Osteoblast (primary cell): ENCODE data around the gene SORCS1. TPM values are rescaled to one million over a fixed set of nuclear protein-coding genes. Genes with fewer than 3 reads are reported as not detected.

Experiments used
- DNase-seq: peaks from one replicate; pipeline ENCODE4 v3.0.0; 2011; ENCODE audit warnings: low spot score, mixed read lengths; ENCODE audit not compliant: insufficient read length; ENCODE audit errors: missing footprints
- H2AFZ ChIP-seq: 2 replicates; pipeline ENCODE4 v1.6.0; 2011; ENCODE audit warnings: mild to moderate bottlenecking, low read length
- H3K27ac ChIP-seq: 2 replicates; pipeline ENCODE4 v1.5.1; 2011; ENCODE audit warnings: mild to moderate bottlenecking, low read depth, low read length, moderate library complexity
- H3K27me3 ChIP-seq: 2 replicates; pipeline ENCODE4 v1.6.0; 2012; ENCODE audit warnings: mild to moderate bottlenecking, control low read depth, inconsistent platforms, low read length, moderate library complexity; ENCODE audit not compliant: insufficient read depth
- H3K36me3 ChIP-seq: 2 replicates; pipeline ENCODE4 v1.5.1; 2011; ENCODE audit warnings: mild to moderate bottlenecking, low read length, control low read depth, moderate library complexity; ENCODE audit not compliant: insufficient read depth
- H3K4me1 ChIP-seq: 2 replicates; pipeline ENCODE4 v1.5.1; 2011; ENCODE audit warnings: mild to moderate bottlenecking, low read length, control low read depth, moderate library complexity; ENCODE audit not compliant: insufficient read depth
- H3K4me2 ChIP-seq: 2 replicates; pipeline ENCODE4 v1.6.0; 2011; ENCODE audit warnings: mild to moderate bottlenecking, low read length; ENCODE audit not compliant: insufficient read depth
- H3K4me3 ChIP-seq: fragments of 200-600 bp; sonication (generic); 3 replicates; pipeline ENCODE4 v1.5.1; 2012; ENCODE audit warnings: mild to moderate bottlenecking, low read length, inconsistent platforms; ENCODE audit not compliant: insufficient read depth
- H3K79me2 ChIP-seq: 2 replicates; pipeline ENCODE4 v1.6.0; 2012; ENCODE audit warnings: mild to moderate bottlenecking, low read length, control low read depth, inconsistent platforms; ENCODE audit not compliant: insufficient read depth
- H3K9me3 ChIP-seq: 2 replicates; pipeline ENCODE4 v1.5.1; 2011; ENCODE audit warnings: low read depth, low read length, control low read depth
- H4K20me1 ChIP-seq: 2 replicates; pipeline ENCODE4 v1.6.0; 2012; ENCODE audit warnings: mild to moderate bottlenecking, low read length, control low read depth; ENCODE audit not compliant: insufficient read depth
- total RNA-seq: library from RNA; depleted of rRNA; stranded (reverse); fragments of >200 nt; gene quantifications from 2 replicates; pipeline ENCODE4 v1.2.3, GENCODE V29; 2012
- TF ChIP-seq, protein P1 (sequence below): IDR thresholded peaks from 2 replicates; pipeline ENCODE4 v1.5.1; 2011; ENCODE audit warnings: mild to moderate bottlenecking, low read depth, low read length, moderate library complexity; ENCODE audit errors: extremely low read depth

Gene SORCS1
- total RNA-seq, 1 donor: not detected

DNA sequence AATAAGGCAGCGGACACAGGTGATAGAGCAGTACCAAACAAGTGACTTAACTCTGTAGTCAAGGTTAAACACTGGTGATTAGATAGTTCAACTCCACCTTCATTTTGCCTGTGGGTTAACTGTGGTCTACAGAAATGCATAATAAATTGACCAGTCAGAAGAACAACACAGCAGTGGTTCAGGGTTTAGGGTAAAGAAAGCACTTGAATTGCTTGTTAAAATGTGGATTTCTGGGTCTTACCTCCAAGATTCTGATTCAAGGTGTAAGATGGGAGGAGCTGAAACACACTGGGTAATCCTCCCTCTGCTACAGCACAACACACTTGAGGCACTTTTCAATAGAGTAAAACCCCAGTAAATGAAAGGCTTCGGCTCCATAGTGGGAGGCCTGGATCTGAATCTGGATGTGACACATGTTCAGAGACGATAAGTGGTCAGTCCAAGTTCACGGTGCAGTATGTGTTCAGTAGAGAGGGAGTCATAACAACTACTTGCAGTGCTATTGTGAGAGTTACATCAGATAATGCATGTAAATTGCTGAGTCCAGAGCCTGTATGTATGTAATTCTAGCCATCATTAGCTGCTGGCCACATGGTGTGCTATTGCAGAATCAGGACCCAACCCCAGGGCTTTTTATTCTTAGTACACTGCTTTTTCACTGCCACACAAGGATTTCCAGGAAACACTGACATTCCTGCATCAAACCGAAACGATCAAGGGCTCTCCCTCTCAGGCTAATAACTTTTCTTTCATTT lies 141.7 kb downstream of the SORCS1 start:
- H3K9me3 ChIP-seq: no peaks in the 10 kb centered on the region
- no peaks in the 10 kb centered on the region for H3K36me3 ChIP-seq
- H4K20me1 ChIP-seq: no peaks in the 10 kb centered on the region
- no peaks in the 10 kb centered on the region for H3K79me2 ChIP-seq
- TF ChIP-seq, protein P1, sequence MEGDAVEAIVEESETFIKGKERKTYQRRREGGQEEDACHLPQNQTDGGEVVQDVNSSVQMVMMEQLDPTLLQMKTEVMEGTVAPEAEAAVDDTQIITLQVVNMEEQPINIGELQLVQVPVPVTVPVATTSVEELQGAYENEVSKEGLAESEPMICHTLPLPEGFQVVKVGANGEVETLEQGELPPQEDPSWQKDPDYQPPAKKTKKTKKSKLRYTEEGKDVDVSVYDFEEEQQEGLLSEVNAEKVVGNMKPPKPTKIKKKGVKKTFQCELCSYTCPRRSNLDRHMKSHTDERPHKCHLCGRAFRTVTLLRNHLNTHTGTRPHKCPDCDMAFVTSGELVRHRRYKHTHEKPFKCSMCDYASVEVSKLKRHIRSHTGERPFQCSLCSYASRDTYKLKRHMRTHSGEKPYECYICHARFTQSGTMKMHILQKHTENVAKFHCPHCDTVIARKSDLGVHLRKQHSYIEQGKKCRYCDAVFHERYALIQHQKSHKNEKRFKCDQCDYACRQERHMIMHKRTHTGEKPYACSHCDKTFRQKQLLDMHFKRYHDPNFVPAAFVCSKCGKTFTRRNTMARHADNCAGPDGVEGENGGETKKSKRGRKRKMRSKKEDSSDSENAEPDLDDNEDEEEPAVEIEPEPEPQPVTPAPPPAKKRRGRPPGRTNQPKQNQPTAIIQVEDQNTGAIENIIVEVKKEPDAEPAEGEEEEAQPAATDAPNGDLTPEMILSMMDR: no peak
- H3K4me2 ChIP-seq: no peak overlapping the region
- DNase-seq: no peak
- no peak overlapping the region for H3K4me3 ChIP-seq
- H2AFZ ChIP-seq: no peak overlapping the region
- H3K27me3 ChIP-seq: no peaks in the 10 kb centered on the region
- no peak overlapping the region for H3K27ac ChIP-seq
- no peaks in the 10 kb centered on the region for H3K4me1 ChIP-seq

DNA sequence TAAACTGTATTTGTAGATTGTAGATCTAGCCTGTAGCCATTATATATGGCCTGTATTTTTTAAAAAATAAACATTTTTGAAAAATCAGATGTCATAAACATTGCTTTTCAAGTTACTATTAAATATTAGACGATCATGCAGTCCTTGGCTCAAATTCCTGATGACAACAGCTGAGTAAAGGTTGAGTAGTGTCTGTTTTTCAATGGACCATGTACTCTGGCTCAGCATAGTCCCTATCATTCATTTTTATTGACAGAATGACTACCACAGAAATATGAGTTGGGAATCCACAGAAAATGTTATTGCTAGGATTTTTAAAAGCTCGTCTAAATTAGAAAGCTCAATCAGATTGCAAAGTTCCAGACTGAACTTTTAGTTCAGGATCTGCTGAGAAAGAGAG lies 145.4 kb downstream of the SORCS1 start:
- H4K20me1 ChIP-seq: no peaks in the 10 kb centered on the region
- no peak overlapping the region for H3K4me3 ChIP-seq
- DNase-seq: no peak
- H3K4me2 ChIP-seq: no peak overlapping the region
- H3K27me3 ChIP-seq: no peaks in the 10 kb centered on the region
- no peak overlapping the region for H3K27ac ChIP-seq
- no peak overlapping the region for H2AFZ ChIP-seq
- no peaks in the 10 kb centered on the region for H3K36me3 ChIP-seq
- no peaks in the 10 kb centered on the region for H3K4me1 ChIP-seq
- peaks cover 4% of the 10 kb centered on the region for H3K9me3 ChIP-seq
- TF ChIP-seq, protein P1: no peak
- H3K79me2 ChIP-seq: no peaks in the 10 kb centered on the region

DNA sequence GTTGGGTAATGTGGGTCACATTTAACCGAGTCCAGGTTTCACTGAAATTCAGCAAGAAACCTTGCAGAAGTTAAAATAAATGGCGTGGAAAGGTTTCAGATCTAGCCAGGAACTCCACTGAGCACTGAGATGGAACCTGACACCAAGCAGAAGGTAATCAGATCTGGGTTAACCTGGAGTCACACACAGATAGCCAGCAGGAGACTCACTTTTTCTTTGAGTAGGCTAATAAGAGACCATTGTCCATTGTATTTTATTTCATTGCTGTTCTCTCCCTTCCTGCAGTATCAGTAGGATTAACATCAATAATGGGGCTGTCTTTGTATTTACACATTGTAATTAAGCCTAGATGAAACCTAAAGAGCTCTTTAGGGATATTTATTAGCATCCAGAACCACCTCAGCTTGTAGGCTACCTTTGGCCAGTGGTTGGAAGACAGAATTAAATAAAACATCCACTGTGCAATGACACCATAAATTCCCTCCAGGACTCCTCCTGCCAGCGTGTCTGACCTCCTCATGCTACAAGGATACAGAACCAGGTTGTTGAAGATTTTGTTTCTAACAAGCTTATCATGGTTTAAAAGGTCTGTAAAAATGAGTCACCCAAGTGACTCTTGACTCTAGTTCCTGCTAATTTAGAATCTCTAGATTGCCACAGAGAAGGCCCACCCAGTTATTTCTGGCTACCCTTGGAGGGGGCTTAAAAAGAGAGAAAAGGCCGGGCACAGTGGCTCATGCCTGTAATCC lies 151.1 kb downstream of the SORCS1 start:
- Histone ChIP-seq H3K79me2 (no peaks in the 10 kb centered on the region), H3K4me3 (no peak overlapping the region), H2AFZ (no peak overlapping the region), H3K27ac (no peak overlapping the region), H3K36me3 (no peaks in the 10 kb centered on the region), H3K4me2 (no peak overlapping the region), H4K20me1 (no peaks in the 10 kb centered on the region), H3K27me3 (no peaks in the 10 kb centered on the region), H3K9me3 (peaks cover 4% of the 10 kb centered on the region), H3K4me1 (no peaks in the 10 kb centered on the region)
- TF ChIP-seq, protein P1: no peak
- no peak for DNase-seq

DNA sequence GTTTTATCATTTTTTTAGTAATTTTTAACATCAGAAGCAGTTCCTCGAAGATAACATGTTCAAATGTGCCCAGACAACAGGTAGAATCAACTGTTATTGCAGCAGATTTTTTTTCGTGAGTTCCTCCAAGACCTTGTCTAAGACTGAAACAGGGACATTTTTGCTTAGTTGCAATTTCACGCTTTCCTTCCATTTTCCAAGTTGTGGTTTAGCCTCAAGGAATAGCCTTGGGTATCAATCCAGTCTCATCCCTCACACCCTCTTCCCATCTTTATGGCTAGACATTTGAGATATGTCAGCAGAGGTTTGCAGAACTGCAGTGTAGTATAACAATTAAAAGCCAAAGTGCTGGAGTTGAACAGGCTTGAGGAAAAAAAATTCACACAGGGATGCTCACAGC lies 152.5 kb downstream of the SORCS1 start:
- peaks cover 4% of the 10 kb centered on the region for H3K9me3 ChIP-seq
- H3K4me3 ChIP-seq: no peak overlapping the region
- H3K4me1 ChIP-seq: no peaks in the 10 kb centered on the region
- H3K36me3 ChIP-seq: no peaks in the 10 kb centered on the region
- DNase-seq: no peak
- TF ChIP-seq, protein P1: no peak
- H3K27me3 ChIP-seq: no peaks in the 10 kb centered on the region
- no peak overlapping the region for H2AFZ ChIP-seq
- H3K27ac ChIP-seq: no peak overlapping the region
- H3K79me2 ChIP-seq: no peaks in the 10 kb centered on the region
- H4K20me1 ChIP-seq: no peaks in the 10 kb centered on the region
- H3K4me2 ChIP-seq: no peak overlapping the region
